ENCODE data around the gene ROR1. TPM values are rescaled to one million over a fixed set of nuclear protein-coding genes. Genes with fewer than 3 reads are reported as not detected.

ROR1 gene
- total and polyA plus RNA-seq, 3 donors from 2014 or later, result 3.3 to 5.1 (median 4.6) TPM

GRCh38 chr1:63794354-63794753 is 20.5 kb downstream of the ROR1 start:
- TF ChIP-seq POLR2A (IDR thresholded peaks at IDR 0.05), result no peak
- no peak for TF ChIP-seq CTCF (IDR thresholded peaks at IDR 0.05)
- Histone ChIP-seq H3K36me3 (ENCODE audit: low read depth, missing control alignments) (no peaks in the 10 kb centered on the region), H3K27me3 (no peaks in the 10 kb centered on the region), H3K27ac (no peak overlapping the region), H3K4me1 (no peaks in the 10 kb centered on the region), H3K9me3 (no peaks in the 10 kb centered on the region), H3K4me3 (no peak overlapping the region)
- DNase-seq, result no peak
- 90 to 91% methylated on average over 7 of the region's 7 CpGs for WGBS, 2 donors
- intact Hi-C loops (cut with DNase I; ENCODE audit: low total_unique reads), result no loop called here

GRCh38 chr1:63794939-63795378 is 21.1 kb downstream of the ROR1 start:
- DNase-seq, result no peak
- Histone ChIP-seq H3K9me3 (no peaks in the 10 kb centered on the region), H3K27ac (no peak overlapping the region), H3K27me3 (no peaks in the 10 kb centered on the region), H3K4me1 (no peaks in the 10 kb centered on the region), H3K4me3 (no peak overlapping the region), H3K36me3 (ENCODE audit: low read depth, missing control alignments) (no peaks in the 10 kb centered on the region)
- TF ChIP-seq CTCF (IDR thresholded peaks at IDR 0.05), result no peak
- no peak for TF ChIP-seq POLR2A (IDR thresholded peaks at IDR 0.05)
- intact Hi-C loops (cut with DNase I; ENCODE audit: low total_unique reads), result no loop called here
- WGBS, 2 donors, result 85 to 86% methylated on average over 7 of the region's 7 CpGs

- no peak overlapping the region for H3K4me3 ChIP-seq
- DNase-seq, result no peak
- no peak overlapping the region for H3K27ac ChIP-seq
- no peaks in the 10 kb centered on the region for H3K4me1 ChIP-seq
- no peaks in the 10 kb centered on the region for H3K27me3 ChIP-seq
- 57 to 62% methylated on average over 4 of the region's 4 CpGs for WGBS, 2 donors
- H3K36me3 ChIP-seq (ENCODE audit: low read depth, missing control alignments), result no peaks in the 10 kb centered on the region
- intact Hi-C loops (cut with DNase I; ENCODE audit: low total_unique reads), result no loop called here
- H3K9me3 ChIP-seq, result no peaks in the 10 kb centered on the region
- TF ChIP-seq CTCF (IDR thresholded peaks at IDR 0.05), result no peak
Observed at GRCh38 chr1:63795455-63795854, 21.6 kb downstream of the ROR1 start.

GRCh38 chr1:63797056-63797726 is 23.4 kb downstream of the ROR1 start:
- Histone ChIP-seq H3K27ac (no peak overlapping the region), H3K9me3 (no peaks in the 10 kb centered on the region), H3K4me1 (no peaks in the 10 kb centered on the region), H3K27me3 (no peaks in the 10 kb centered on the region), H3K4me3 (no peak overlapping the region), H3K36me3 (ENCODE audit: low read depth, missing control alignments) (no peaks in the 10 kb centered on the region)
- TF ChIP-seq POLR2A (IDR thresholded peaks at IDR 0.05), result no peak
- 71 to 73% methylated on average over 7 of the region's 7 CpGs for WGBS, 2 donors
- intact Hi-C loops (cut with DNase I; ENCODE audit: low total_unique reads), result no loop called here
- no peak for DNase-seq

- H3K4me3 ChIP-seq, result no peak overlapping the region
- TF ChIP-seq POLR2A (IDR thresholded peaks at IDR 0.05) (no peak), CTCF (IDR thresholded peaks at IDR 0.05) (no peak)
- no peaks in the 10 kb centered on the region for H3K36me3 ChIP-seq (ENCODE audit: low read depth, missing control alignments)
- H3K27ac ChIP-seq, result no peak overlapping the region
- DNase-seq, result no peak
- 69 to 95% methylated on average over 2 of the region's 2 CpGs for WGBS, 2 donors
- H3K9me3 ChIP-seq, result no peaks in the 10 kb centered on the region
- no peaks in the 10 kb centered on the region for H3K27me3 ChIP-seq
- no peaks in the 10 kb centered on the region for H3K4me1 ChIP-seq
- intact Hi-C loops (cut with DNase I; ENCODE audit: low total_unique reads), result no loop called here
Observed at GRCh38 chr1:63798284-63798683, 24.5 kb downstream of the ROR1 start.

All from testis (tissue), 3 donors.